ENCODE data around the gene ZBTB39.

ZBTB39 gene

GRCh38 chr12:57044468-57044867 is 38.1 kb upstream of the ZBTB39 start:
- no peak overlapping the region for H2BK120ac ChIP-seq (ENCODE audit: insufficient read depth, low read length, poor library complexity)
- no peak overlapping the region for H3K18ac ChIP-seq (ENCODE audit: low read length)
- no peaks in the 10 kb centered on the region for H3K27me3 ChIP-seq (ENCODE audit: insufficient read depth, low read length)
- H3K4me2 ChIP-seq (ENCODE audit: low read length): no peak overlapping the region
- peaks cover 1% of the 10 kb centered on the region for H3K9me3 ChIP-seq (ENCODE audit: insufficient read depth, low read depth, low read length)
- H2BK12ac ChIP-seq (ENCODE audit: low read length): no peak overlapping the region
- peak in 1 of 2 donors; percentile 41 for DNase-seq
- H3K14ac ChIP-seq (ENCODE audit: low read length): no peak overlapping the region
- H3K4me3 ChIP-seq (ENCODE audit: low read depth, low read length): no peak overlapping the region
- no peak overlapping the region for H2AK5ac ChIP-seq (ENCODE audit: low read length)
- no peaks in the 10 kb centered on the region for H3K4me1 ChIP-seq (ENCODE audit: control insufficient read depth in 1 of 2, insufficient read depth in 2 of 2, low read length in 2 of 2)
- no peak overlapping the region for H3K27ac ChIP-seq (ENCODE audit: low read depth, low read length)
- no peak overlapping the region for H3K23ac ChIP-seq (ENCODE audit: low read length)
- H2AFZ ChIP-seq (ENCODE audit: insufficient read depth, low read length, poor library complexity): no peak overlapping the region
- H2BK5ac ChIP-seq (ENCODE audit: low read depth, low read length, poor library complexity): no peak overlapping the region
- no peaks in the 10 kb centered on the region for H3K36me3 ChIP-seq (ENCODE audit: control insufficient read depth in 1 of 2, insufficient read depth in 2 of 2, low read length in 2 of 2)
- no peak overlapping the region for H4K8ac ChIP-seq (ENCODE audit: low read depth, low read length)
- no peaks in the 10 kb centered on the region for H3K79me1 ChIP-seq (ENCODE audit: low read length)
- H3K9ac ChIP-seq (ENCODE audit: low read length): no peak overlapping the region
- WGBS (ENCODE audit: extremely low coverage, insufficient coverage, insufficient read length): no CpG with 5 or more reads among the region's 6 CpGs
- H3K4ac ChIP-seq (ENCODE audit: low read depth, low read length): no peak overlapping the region
- H3K79me2 ChIP-seq (ENCODE audit: control insufficient read depth, insufficient read depth, low read length, poor library complexity): no peaks in the 10 kb centered on the region
- H4K12ac ChIP-seq (ENCODE audit: low read depth, low read length): no peak overlapping the region
- no peak overlapping the region for H4K91ac ChIP-seq (ENCODE audit: low read depth, low read length)

- H3K9me3 ChIP-seq (ENCODE audit: insufficient read depth, low read depth, low read length): peaks cover 1% of the 10 kb centered on the region
- H2AFZ ChIP-seq (ENCODE audit: insufficient read depth, low read length, poor library complexity): no peak overlapping the region
- no peak overlapping the region for H2BK5ac ChIP-seq (ENCODE audit: low read depth, low read length, poor library complexity)
- H3K14ac ChIP-seq (ENCODE audit: low read length): no peak overlapping the region
- H3K18ac ChIP-seq (ENCODE audit: low read length): no peak overlapping the region
- no peak overlapping the region for H2AK5ac ChIP-seq (ENCODE audit: low read length)
- no peak overlapping the region for H2BK12ac ChIP-seq (ENCODE audit: low read length)
- no peak overlapping the region for H2BK120ac ChIP-seq (ENCODE audit: insufficient read depth, low read length, poor library complexity)
- no peak overlapping the region for H4K8ac ChIP-seq (ENCODE audit: low read depth, low read length)
- no peak overlapping the region for H3K4ac ChIP-seq (ENCODE audit: low read depth, low read length)
- H3K79me1 ChIP-seq (ENCODE audit: low read length): no peaks in the 10 kb centered on the region
- H3K23ac ChIP-seq (ENCODE audit: low read length): no peak overlapping the region
- no peak overlapping the region for H3K4me3 ChIP-seq (ENCODE audit: low read depth, low read length)
- H4K91ac ChIP-seq (ENCODE audit: low read depth, low read length): no peak overlapping the region
- no peak overlapping the region for H3K27ac ChIP-seq (ENCODE audit: low read depth, low read length)
- no peak for DNase-seq
- H3K79me2 ChIP-seq (ENCODE audit: control insufficient read depth, insufficient read depth, low read length, poor library complexity): no peaks in the 10 kb centered on the region
- no peak overlapping the region for H3K9ac ChIP-seq (ENCODE audit: low read length)
- H4K12ac ChIP-seq (ENCODE audit: low read depth, low read length): no peak overlapping the region
- no peaks in the 10 kb centered on the region for H3K27me3 ChIP-seq (ENCODE audit: insufficient read depth, low read length)
- no peak overlapping the region for H3K4me2 ChIP-seq (ENCODE audit: low read length)
- no CpG with 5 or more reads among the region's 2 CpGs for WGBS (ENCODE audit: extremely low coverage, insufficient coverage, insufficient read length)
- no peaks in the 10 kb centered on the region for H3K4me1 ChIP-seq (ENCODE audit: control insufficient read depth in 1 of 2, insufficient read depth in 2 of 2, low read length in 2 of 2)
- no peaks in the 10 kb centered on the region for H3K36me3 ChIP-seq (ENCODE audit: control insufficient read depth in 1 of 2, insufficient read depth in 2 of 2, low read length in 2 of 2)
Measured at GRCh38 chr12:57042695-57043094, 36.3 kb upstream of the ZBTB39 start.

GRCh38 chr12:57040750-57041149 is 34.4 kb upstream of the ZBTB39 start:
- Histone ChIP-seq H4K8ac (ENCODE audit: low read depth, low read length) (no peak overlapping the region), H3K4ac (ENCODE audit: low read depth, low read length) (no peak overlapping the region), H3K14ac (ENCODE audit: low read length) (no peak overlapping the region), H2AK5ac (ENCODE audit: low read length) (no peak overlapping the region), H2BK12ac (ENCODE audit: low read length) (no peak overlapping the region), H3K4me1 (ENCODE audit: control insufficient read depth in 1 of 2, insufficient read depth in 2 of 2, low read length in 2 of 2) (no peaks in the 10 kb centered on the region), H4K12ac (ENCODE audit: low read depth, low read length) (no peak overlapping the region), H2AFZ (ENCODE audit: insufficient read depth, low read length, poor library complexity) (no peak overlapping the region), H3K9ac (ENCODE audit: low read length) (no peak overlapping the region), H3K4me2 (ENCODE audit: low read length) (no peak overlapping the region), H3K4me3 (ENCODE audit: low read depth, low read length) (no peak overlapping the region), H3K79me1 (ENCODE audit: low read length) (no peaks in the 10 kb centered on the region), H3K9me3 (ENCODE audit: insufficient read depth, low read depth, low read length) (peaks cover 1% of the 10 kb centered on the region), H2BK120ac (ENCODE audit: insufficient read depth, low read length, poor library complexity) (no peak overlapping the region), H3K27ac (ENCODE audit: low read depth, low read length) (no peak overlapping the region), H4K91ac (ENCODE audit: low read depth, low read length) (no peak overlapping the region), H3K79me2 (ENCODE audit: control insufficient read depth, insufficient read depth, low read length, poor library complexity) (no peaks in the 10 kb centered on the region), H3K18ac (ENCODE audit: low read length) (no peak overlapping the region), H3K36me3 (ENCODE audit: control insufficient read depth in 1 of 2, insufficient read depth in 2 of 2, low read length in 2 of 2) (no peaks in the 10 kb centered on the region), H3K23ac (ENCODE audit: low read length) (no peak overlapping the region), H3K27me3 (ENCODE audit: insufficient read depth, low read length) (no peaks in the 10 kb centered on the region), H2BK5ac (ENCODE audit: low read depth, low read length, poor library complexity) (no peak overlapping the region)
- no CpG with 5 or more reads among the region's 2 CpGs for WGBS (ENCODE audit: extremely low coverage, insufficient coverage, insufficient read length)
- DNase-seq: no peak

GRCh38 chr12:57040211-57040610 is 33.9 kb upstream of the ZBTB39 start:
- Histone ChIP-seq H4K91ac (ENCODE audit: low read depth, low read length) (no peak overlapping the region), H2AK5ac (ENCODE audit: low read length) (no peak overlapping the region), H3K27ac (ENCODE audit: low read depth, low read length) (no peak overlapping the region), H2BK12ac (ENCODE audit: low read length) (no peak overlapping the region), H3K9me3 (ENCODE audit: insufficient read depth, low read depth, low read length) (peaks cover 1% of the 10 kb centered on the region), H3K4me2 (ENCODE audit: low read length) (no peak overlapping the region), H3K79me1 (ENCODE audit: low read length) (no peaks in the 10 kb centered on the region), H2BK5ac (ENCODE audit: low read depth, low read length, poor library complexity) (no peak overlapping the region), H3K36me3 (ENCODE audit: control insufficient read depth in 1 of 2, insufficient read depth in 2 of 2, low read length in 2 of 2) (no peaks in the 10 kb centered on the region), H4K12ac (ENCODE audit: low read depth, low read length) (no peak overlapping the region), H2AFZ (ENCODE audit: insufficient read depth, low read length, poor library complexity) (no peak overlapping the region), H3K79me2 (ENCODE audit: control insufficient read depth, insufficient read depth, low read length, poor library complexity) (no peaks in the 10 kb centered on the region), H3K4ac (ENCODE audit: low read depth, low read length) (no peak overlapping the region), H2BK120ac (ENCODE audit: insufficient read depth, low read length, poor library complexity) (no peak overlapping the region), H3K9ac (ENCODE audit: low read length) (no peak overlapping the region), H3K18ac (ENCODE audit: low read length) (no peak overlapping the region), H3K23ac (ENCODE audit: low read length) (no peak overlapping the region), H3K27me3 (ENCODE audit: insufficient read depth, low read length) (no peaks in the 10 kb centered on the region), H3K4me3 (ENCODE audit: low read depth, low read length) (no peak overlapping the region), H3K14ac (ENCODE audit: low read length) (no peak overlapping the region), H4K8ac (ENCODE audit: low read depth, low read length) (no peak overlapping the region), H3K4me1 (ENCODE audit: control insufficient read depth in 1 of 2, insufficient read depth in 2 of 2, low read length in 2 of 2) (no peaks in the 10 kb centered on the region)
- DNase-seq: no peak
- WGBS (ENCODE audit: extremely low coverage, insufficient coverage, insufficient read length): no CpG with 5 or more reads among the region's 4 CpGs
